Measurements from ENCODE around the gene CDKN1C.
"Not testable (repeated sequence)": the region's sequence is repeated elsewhere in the genome, so short reads cannot be mapped to it uniquely, and the experiment has no call there.

CDKN1C gene

DNA sequence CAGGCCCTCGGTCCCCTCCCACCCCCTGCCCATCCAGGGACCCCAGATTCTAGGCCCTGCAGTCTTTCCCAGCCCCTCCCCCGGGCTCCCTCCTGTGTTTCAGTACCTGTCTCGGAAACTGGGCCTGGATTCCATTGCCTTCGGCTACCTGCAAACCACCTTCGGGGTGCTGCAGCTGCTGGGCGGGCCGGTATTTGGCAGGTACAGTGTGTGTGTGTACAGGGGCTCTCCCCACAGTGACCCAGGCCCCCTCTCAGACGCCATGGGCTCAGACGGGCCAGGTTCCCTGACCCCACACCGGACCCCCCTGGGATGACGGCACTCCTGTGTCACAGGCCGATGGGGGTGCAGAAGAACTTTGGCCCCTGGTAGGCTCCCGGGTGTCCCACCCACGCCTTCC, 22.6 kb upstream of the CDKN1C start:
- ChIA-PET POLR2A (no interaction called here), CTCF (no interaction called here)
- no peak overlapping the region for H3K4me3 ChIP-seq (ENCODE audit: low read depth, low read length)
- H3K27ac ChIP-seq (ENCODE audit: extremely low read depth, low read depth, low read length) = no peak overlapping the region
- H3K4me1 ChIP-seq (ENCODE audit: control insufficient read depth, insufficient read depth, low read length) = no peaks in the 10 kb centered on the region
- no peaks in the 10 kb centered on the region for H3K36me3 ChIP-seq (ENCODE audit: control insufficient read depth in 2 of 2, insufficient read depth in 1 of 2, low read length in 2 of 2)
- TF ChIP-seq ZBTB21 (tag by site-specific recombination; IDR thresholded peaks at IDR 0.05) (no peak), KLF10 (tag by site-specific recombination; IDR thresholded peaks at IDR 0.05) (no peak), ZNF530 (tag by site-specific recombination; IDR thresholded peaks at IDR 0.05; ENCODE audit: low read depth) (no peak), ZNF169 (tag by site-specific recombination; IDR thresholded peaks at IDR 0.05) (no peak), ZNF335 (tag by site-specific recombination; conservative IDR thresholded peaks at IDR 0.05) (no peak)
- TF ChIP-seq, protein P1, sequence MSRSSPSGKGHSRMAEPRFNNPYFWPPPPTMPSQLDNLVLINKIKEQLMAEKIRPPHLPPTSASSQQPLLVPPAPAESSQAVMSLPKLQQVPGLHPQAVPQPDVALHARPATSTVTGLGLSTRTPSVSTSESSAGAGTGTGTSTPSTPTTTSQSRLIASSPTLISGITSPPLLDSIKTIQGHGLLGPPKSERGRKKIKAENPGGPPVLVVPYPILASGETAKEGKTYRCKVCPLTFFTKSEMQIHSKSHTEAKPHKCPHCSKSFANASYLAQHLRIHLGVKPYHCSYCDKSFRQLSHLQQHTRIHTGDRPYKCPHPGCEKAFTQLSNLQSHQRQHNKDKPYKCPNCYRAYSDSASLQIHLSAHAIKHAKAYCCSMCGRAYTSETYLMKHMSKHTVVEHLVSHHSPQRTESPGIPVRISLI (tag by site-specific recombination; IDR thresholded peaks at IDR 0.05) = no peak
- H3K9me3 ChIP-seq (ENCODE audit: control insufficient read depth, insufficient read depth, low read depth, low read length) = no peaks in the 10 kb centered on the region

DNA sequence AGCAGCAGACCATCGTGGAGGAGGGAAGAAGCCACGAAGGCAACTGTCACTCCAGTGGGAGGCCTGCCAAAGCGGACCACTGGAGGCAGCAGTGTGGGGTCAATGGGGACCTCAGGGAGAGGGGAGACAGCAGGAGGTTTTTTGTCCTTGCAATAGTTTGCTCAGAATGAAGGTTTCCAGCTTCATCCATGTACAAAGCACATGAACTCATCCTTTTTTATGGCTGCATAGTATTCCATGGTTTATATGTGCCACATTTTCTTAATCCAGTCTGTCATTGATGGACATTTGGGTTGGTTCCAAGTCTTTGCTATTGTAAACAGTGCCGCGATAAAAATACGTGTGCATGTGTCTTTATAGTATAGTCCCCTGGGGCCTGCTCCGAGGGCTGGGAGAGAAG, 19.7 kb upstream of the CDKN1C start:
- POLR2A ChIA-PET; H3K4me1 ChIP-seq (ENCODE audit: control insufficient read depth, insufficient read depth, low read length); H3K4me3 ChIP-seq (ENCODE audit: low read depth, low read length); H3K36me3 ChIP-seq (ENCODE audit: control insufficient read depth in 2 of 2, insufficient read depth in 1 of 2, low read length in 2 of 2); H3K27ac ChIP-seq (ENCODE audit: extremely low read depth, low read depth, low read length); H3K9me3 ChIP-seq (ENCODE audit: control insufficient read depth, insufficient read depth, low read depth, low read length): not testable (repeated sequence)
- CTCF ChIA-PET = interaction anchor here (3.3 kb wide), 1 partner anchor 14 kb away, joined by 17 read pairs; no protein-coding TSS in a partner anchor
- peak; percentile 90 for TF ChIP-seq ZNF146 (tag by site-specific recombination; IDR thresholded peaks at IDR 0.05)
- TF ChIP-seq, protein P2, sequence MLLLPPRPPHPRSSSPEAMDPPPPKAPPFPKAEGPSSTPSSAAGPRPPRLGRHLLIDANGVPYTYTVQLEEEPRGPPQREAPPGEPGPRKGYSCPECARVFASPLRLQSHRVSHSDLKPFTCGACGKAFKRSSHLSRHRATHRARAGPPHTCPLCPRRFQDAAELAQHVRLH (tag by site-specific recombination; IDR thresholded peaks at IDR 0.05) = peak; percentile 74

DNA sequence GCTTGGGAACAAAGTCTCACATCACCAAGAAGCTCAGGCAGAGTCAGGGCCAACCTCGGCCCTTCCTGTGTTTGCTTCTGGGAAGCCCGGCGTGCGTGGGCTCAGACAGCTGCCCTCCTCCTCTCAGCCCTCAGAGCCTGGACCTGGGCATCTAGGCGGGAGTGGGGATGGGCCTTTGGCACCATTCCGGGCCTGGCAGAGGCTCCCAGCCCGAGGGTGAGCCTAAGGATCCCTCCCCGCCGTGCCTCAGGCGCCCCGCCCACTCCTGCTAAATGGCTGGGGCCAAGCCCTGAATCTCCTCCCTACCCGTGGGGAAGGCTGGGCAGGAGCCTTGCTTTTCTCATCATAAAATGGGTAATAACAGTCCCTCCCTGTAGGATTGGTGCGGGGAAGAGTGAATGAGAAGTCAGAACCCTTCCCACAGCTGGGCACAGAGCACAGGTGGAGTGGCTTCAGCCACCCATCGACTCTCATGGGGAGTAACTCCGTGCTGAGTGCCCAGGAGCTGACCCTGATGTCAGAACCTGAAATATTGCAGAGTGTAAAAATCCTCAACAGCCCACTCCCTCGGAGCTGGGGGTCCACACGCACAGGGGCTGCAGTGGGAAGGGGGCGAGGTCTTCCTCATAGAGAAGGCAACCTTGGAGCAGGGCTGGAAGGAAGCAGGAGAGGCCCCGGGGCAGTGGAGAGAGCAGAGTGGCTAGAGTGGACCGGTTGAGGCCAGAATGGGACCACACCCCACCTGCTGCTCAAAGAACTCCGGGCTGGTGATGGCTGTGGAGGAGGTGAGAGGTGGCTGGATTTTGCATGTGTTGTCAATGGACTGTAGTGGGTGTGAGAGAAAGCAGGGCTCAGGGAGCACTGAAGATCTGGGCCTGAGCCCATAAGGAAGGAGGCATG, 18.8 kb upstream of the CDKN1C start:
- Histone ChIP-seq H3K27ac (ENCODE audit: extremely low read depth, low read depth, low read length) (no peak overlapping the region), H3K4me1 (ENCODE audit: control insufficient read depth, insufficient read depth, low read length) (no peaks in the 10 kb centered on the region), H3K9me3 (ENCODE audit: control insufficient read depth, insufficient read depth, low read depth, low read length) (no peaks in the 10 kb centered on the region), H3K36me3 (ENCODE audit: control insufficient read depth in 2 of 2, insufficient read depth in 1 of 2, low read length in 2 of 2) (no peaks in the 10 kb centered on the region), H3K4me3 (ENCODE audit: low read depth, low read length) (no peak overlapping the region)
- CTCF ChIA-PET = interaction anchor here (2.2 to 3.3 kb wide), 3 partner anchors 13 to 372 kb away, joined by 9 to 21 read pairs (median 17); partner anchors contain the start of gene PHLDA2
- POLR2A ChIA-PET = interaction anchor here (1.4 kb wide), 1 partner anchor 25 kb away, joined by 7 read pairs; the partner anchor contains the start of gene PHLDA2
- TF ChIP-seq ZNF529 (tag by site-specific recombination; IDR thresholded peaks at IDR 0.05; ENCODE audit: insufficient replicate concordance) = no peak
- TF ChIP-seq KLF1 (tag by site-specific recombination; IDR thresholded peaks at IDR 0.05) = peak; percentile 54
- TF ChIP-seq ZFHX2 (tag by site-specific recombination; conservative IDR thresholded peaks at IDR 0.05) = peak; percentile 19; the same call in 1 of the 2 replicates

DNA sequence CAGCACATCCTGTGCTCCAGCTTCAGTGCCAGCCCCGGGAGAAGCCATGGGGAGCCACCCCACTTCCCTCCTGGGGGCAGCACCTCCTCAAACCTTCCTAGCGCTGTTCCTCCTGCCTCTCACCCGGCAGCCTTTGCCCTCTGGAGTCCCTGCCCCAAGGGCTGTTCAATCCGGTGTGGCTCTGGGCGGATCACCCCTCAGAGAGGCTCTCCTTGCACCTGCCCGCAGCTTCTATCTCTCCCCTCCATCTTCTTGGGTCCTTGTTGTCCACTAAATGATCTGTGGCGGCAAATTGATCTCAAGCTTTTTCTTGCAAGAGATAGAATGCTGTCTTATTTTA, 18.1 kb upstream of the CDKN1C start:
- H3K4me1 ChIP-seq (ENCODE audit: control insufficient read depth, insufficient read depth, low read length) = no peaks in the 10 kb centered on the region
- CTCF ChIA-PET = interaction anchor here (0.5 to 3.3 kb wide), 4 partner anchors 12 to 504 kb away, joined by 3 to 21 read pairs (median 13); partner anchors contain the start of gene PHLDA2
- POLR2A ChIA-PET = interaction anchor here (0.6 to 1.4 kb wide), 2 partner anchors 17 to 25 kb away, joined by 4 to 7 read pairs; partner anchors contain the start of gene PHLDA2
- no peak overlapping the region for H3K4me3 ChIP-seq (ENCODE audit: low read depth, low read length)
- H3K27ac ChIP-seq (ENCODE audit: extremely low read depth, low read depth, low read length) = no peak overlapping the region
- TF ChIP-seq ZNF701 (tag by site-specific recombination; IDR thresholded peaks at IDR 0.05) (no peak), ZNF350 (tag by site-specific recombination; IDR thresholded peaks at IDR 0.05) (no peak), ZNF169 (tag by site-specific recombination; IDR thresholded peaks at IDR 0.05) (no peak), ZNF140 (tag by site-specific recombination; IDR thresholded peaks at IDR 0.05) (no peak), ZFHX2 (tag by site-specific recombination; conservative IDR thresholded peaks at IDR 0.05) (no peak)
- TF ChIP-seq, protein P3, sequence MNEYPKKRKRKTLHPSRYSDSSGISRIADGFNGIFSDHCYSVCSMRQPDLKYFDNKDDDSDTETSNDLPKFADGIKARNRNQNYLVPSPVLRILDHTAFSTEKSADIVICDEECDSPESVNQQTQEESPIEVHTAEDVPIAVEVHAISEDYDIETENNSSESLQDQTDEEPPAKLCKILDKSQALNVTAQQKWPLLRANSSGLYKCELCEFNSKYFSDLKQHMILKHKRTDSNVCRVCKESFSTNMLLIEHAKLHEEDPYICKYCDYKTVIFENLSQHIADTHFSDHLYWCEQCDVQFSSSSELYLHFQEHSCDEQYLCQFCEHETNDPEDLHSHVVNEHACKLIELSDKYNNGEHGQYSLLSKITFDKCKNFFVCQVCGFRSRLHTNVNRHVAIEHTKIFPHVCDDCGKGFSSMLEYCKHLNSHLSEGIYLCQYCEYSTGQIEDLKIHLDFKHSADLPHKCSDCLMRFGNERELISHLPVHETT (tag by site-specific recombination; IDR thresholded peaks at IDR 0.05) = no peak
- H3K36me3 ChIP-seq (ENCODE audit: control insufficient read depth in 2 of 2, insufficient read depth in 1 of 2, low read length in 2 of 2) = no peaks in the 10 kb centered on the region
- no peaks in the 10 kb centered on the region for H3K9me3 ChIP-seq (ENCODE audit: control insufficient read depth, insufficient read depth, low read depth, low read length)
